ENCODE measurements around the gene KLHL42.

DNA sequence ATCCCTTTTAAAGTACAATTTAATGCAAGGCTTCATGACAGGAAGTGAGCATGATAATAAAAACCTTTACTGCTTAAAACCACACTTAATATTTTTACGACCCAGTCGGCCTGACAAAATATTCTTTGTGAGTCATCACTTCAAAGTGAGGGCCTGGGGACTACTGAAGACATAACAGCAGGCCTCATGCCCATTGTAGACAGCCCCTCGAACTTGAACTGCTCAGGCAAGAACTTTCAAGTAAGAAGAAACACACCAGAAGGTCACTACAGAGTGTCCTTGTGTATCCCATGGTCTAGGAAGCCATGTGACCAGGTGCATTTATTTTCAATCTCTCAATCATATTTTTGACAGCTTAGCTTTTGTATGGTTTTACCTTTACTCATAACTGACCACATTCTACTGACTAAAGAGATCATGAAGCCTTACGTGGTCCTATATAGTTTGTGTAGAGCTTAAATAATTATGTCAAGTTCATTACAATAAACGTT is 61.4 kb downstream of the KLHL42 start:
- TF ChIP-seq EZH2phosphoT487 (IDR thresholded peaks at IDR 0.05; ENCODE audit: insufficient read depth, low read depth) (no peak), EZH2 (IDR thresholded peaks at IDR 0.05; ENCODE audit: insufficient read depth, poor library complexity, severe bottlenecking) (no peak)
